Neural cell (in vitro differentiated cells): ENCODE results near the gene PLEKHG7. TPM values are rescaled to one million over a fixed set of nuclear protein-coding genes. Genes with fewer than 3 reads are reported as not detected.

ENCODE experiments used
- H2AFZ ChIP-seq: fragments of 200-600, 300-800 bp; sonication (generic), shearing (Covaris generic); 2 replicates; pipeline ENCODE4 v1.6.0; 2014; ENCODE audit warnings: low read depth, mild to moderate bottlenecking, antibody characterized with exemption, low read length, moderate library complexity
- H3F3A ChIP-seq: fragments of 200-600 bp; shearing (Covaris generic); 2 replicates; pipeline ENCODE4 v1.6.1; 2016; ENCODE audit warnings: mild to moderate bottlenecking, moderate library complexity, mixed read lengths, antibody characterized with exemption, low read length; ENCODE audit not compliant: insufficient read depth, poor library complexity, severe bottlenecking
- H3K27ac ChIP-seq: fragments of 200-600, 300-800 bp; sonication (generic), shearing (Covaris generic); 2 replicates; pipeline ENCODE4 v1.5.1; 2014; ENCODE audit warnings: mild to moderate bottlenecking, low read length, moderate library complexity
- H3K27me3 ChIP-seq: fragments of 300-800, 200-600 bp; sonication (generic), shearing (Covaris generic); 2 replicates; pipeline ENCODE4 v1.6.0; 2014; ENCODE audit warnings: mild to moderate bottlenecking, low read depth, low read length, moderate library complexity; ENCODE audit not compliant: insufficient read depth
- H3K36me3 ChIP-seq: fragments of 300-800, 200-600 bp; sonication (generic), shearing (Covaris generic); 2 replicates; pipeline ENCODE4 v1.5.1; 2014; ENCODE audit warnings: mild to moderate bottlenecking, antibody characterized with exemption, low read length, moderate library complexity; ENCODE audit not compliant: insufficient read depth
- H3K4me2 ChIP-seq: fragments of 300-800, 200-600 bp; sonication (generic), shearing (Covaris generic); 2 replicates; pipeline ENCODE4 v1.6.0; 2014; ENCODE audit warnings: mild to moderate bottlenecking, low read length
- H3K4me3 ChIP-seq: fragments of 300-800, 200-600 bp; sonication (generic), shearing (Covaris generic); 2 replicates; pipeline ENCODE4 v1.5.1; 2014; ENCODE audit warnings: mild to moderate bottlenecking, low read length, moderate library complexity
- H3K79me2 ChIP-seq: fragments of 200-600 bp; shearing (Covaris generic); replicated peaks from 2 replicates; pipeline ENCODE4 v1.6.0; 2014; ENCODE audit warnings: mild to moderate bottlenecking, low read length, moderate library complexity; ENCODE audit not compliant: insufficient read depth
- H3K9ac ChIP-seq: fragments of 300-800, 200-600 bp; sonication (generic), shearing (Covaris generic); 2 replicates; pipeline ENCODE4 v1.6.1; 2016; ENCODE audit warnings: mild to moderate bottlenecking, low read length, mixed read lengths
- H3K9me2 ChIP-seq: fragments of 200-600 bp; shearing (Covaris generic); 2 replicates; pipeline ENCODE4 v1.6.1; 2016; ENCODE audit warnings: mild to moderate bottlenecking, low read length, mixed read lengths; ENCODE audit not compliant: insufficient read depth
- H3K9me3 ChIP-seq: fragments of 200-600, 300-800 bp; sonication (generic), shearing (Covaris generic); 2 replicates; pipeline ENCODE4 v1.6.1; 2016; ENCODE audit warnings: mild to moderate bottlenecking, mixed run types, low read length, moderate library complexity, mixed read lengths
- H4K20me1 ChIP-seq: fragments of 200-600 bp; shearing (Covaris generic); 2 replicates; pipeline ENCODE4 v1.6.1; 2016; ENCODE audit warnings: mild to moderate bottlenecking, mixed run types; ENCODE audit not compliant: insufficient read depth
- CTCF ChIP-seq: fragments of 450-650 bp; IDR thresholded peaks from 2 replicates; pipeline ENCODE4 v1.5.1; 2014; ENCODE audit warnings: antibody characterized with exemption, mild to moderate bottlenecking, moderate library complexity; ENCODE audit not compliant: poor library complexity, severe bottlenecking
- EP300 ChIP-seq: fragments of 450-650 bp; conservative IDR thresholded peaks from 2 replicates; pipeline ENCODE4 v1.6.1; 2014; ENCODE audit warnings: antibody characterized with exemption, mild to moderate bottlenecking, moderate library complexity; ENCODE audit not compliant: poor library complexity, severe bottlenecking
- EZH2 ChIP-seq: fragments of 200-600, 300-800 bp; shearing (Covaris generic), sonication (generic); IDR thresholded peaks from 2 replicates; pipeline ENCODE4 v1.6.1; 2014; ENCODE audit warnings: antibody characterized with exemption, low read length, borderline replicate concordance, mild to moderate bottlenecking; ENCODE audit not compliant: insufficient read depth, poor library complexity, severe bottlenecking
- MXI1 ChIP-seq: fragments of 450-650 bp; conservative IDR thresholded peaks from 2 replicates; pipeline ENCODE4 v1.6.1; 2014; ENCODE audit warnings: antibody characterized with exemption, mild to moderate bottlenecking; ENCODE audit not compliant: poor library complexity, severe bottlenecking
- POLR2AphosphoS5 ChIP-seq: IDR thresholded peaks from 2 replicates; pipeline ENCODE4 v1.6.1; 2012
- RAD21 ChIP-seq: fragments of 450-650 bp; conservative IDR thresholded peaks from 2 replicates; pipeline ENCODE4 v1.6.1; 2014; ENCODE audit warnings: antibody characterized with exemption, mild to moderate bottlenecking, moderate library complexity
- REST ChIP-seq: IDR thresholded peaks from 2 replicates; pipeline ENCODE4 v1.6.1; 2012; ENCODE audit warnings: borderline replicate concordance
- SMC3 ChIP-seq: fragments of 450-650 bp; conservative IDR thresholded peaks from 2 replicates; pipeline ENCODE4 v1.6.1; 2014; ENCODE audit warnings: antibody characterized with exemption, mild to moderate bottlenecking, moderate library complexity; ENCODE audit not compliant: poor library complexity
- TAF1 ChIP-seq: IDR thresholded peaks from 2 replicates; pipeline ENCODE4 v1.6.1; 2012; ENCODE audit warnings: low read depth
- polyA plus RNA-seq: library from polyadenylated mRNA; depleted of rRNA; stranded (reverse); fragments of >200 nt; gene quantifications from 2 replicates; pipeline ENCODE4 v1.2.3, GENCODE V29; 2014

PLEKHG7 gene
- polyA plus RNA-seq, 1 donor from 2014 or later, result not detected

GRCh38 chr12:92737855-92738850 lies 35.4 kb downstream of the PLEKHG7 start:
- no peaks in the 10 kb centered on the region for H4K20me1 ChIP-seq
- no peak overlapping the region for H3K4me3 ChIP-seq
- no peaks in the 10 kb centered on the region for H3F3A ChIP-seq
- H3K27ac ChIP-seq, result no peak overlapping the region
- no peaks in the 10 kb centered on the region for H3K9me2 ChIP-seq
- TF ChIP-seq EZH2 (no peak), RAD21 (no peak), SMC3 (no peak), REST (no peak), EP300 (no peak), MXI1 (no peak), TAF1 (no peak), CTCF (no peak), POLR2AphosphoS5 (no peak)
- no peak overlapping the region for H3K4me2 ChIP-seq
- no peak overlapping the region for H3K9ac ChIP-seq
- no peak overlapping the region for H2AFZ ChIP-seq
- no peaks in the 10 kb centered on the region for H3K27me3 ChIP-seq
- no peaks in the 10 kb centered on the region for H3K79me2 ChIP-seq
- H3K9me3 ChIP-seq, result no peaks in the 10 kb centered on the region
- no peaks in the 10 kb centered on the region for H3K36me3 ChIP-seq

- Histone ChIP-seq H4K20me1 (no peaks in the 10 kb centered on the region), H3K27ac (no peak overlapping the region), H3F3A (no peaks in the 10 kb centered on the region), H2AFZ (no peak overlapping the region), H3K36me3 (no peaks in the 10 kb centered on the region), H3K4me2 (no peak overlapping the region), H3K79me2 (no peaks in the 10 kb centered on the region), H3K9ac (no peak overlapping the region), H3K4me3 (no peak overlapping the region), H3K27me3 (no peaks in the 10 kb centered on the region), H3K9me2 (no peaks in the 10 kb centered on the region), H3K9me3 (no peaks in the 10 kb centered on the region)
- TF ChIP-seq TAF1 (no peak), EZH2 (no peak)
Measured at GRCh38 chr12:92739113-92739512, 36.3 kb downstream of the PLEKHG7 start.
